MM.1S (cell line): ENCODE measurements around the gene ADRM1.

ENCODE experiments used
- DNase-seq: peaks from one replicate; pipeline ENCODE4 v3.0.0-alpha.2; 2015
- H2AFZ ChIP-seq: fragments of 300-600 bp; sonication (generic); 2 replicates; pipeline ENCODE4 v1.6.0; 2016; ENCODE audit warnings: antibody characterized with exemption, low read length
- H3F3A ChIP-seq: fragments of 300-600 bp; sonication (generic); 2 replicates; pipeline ENCODE4 v1.6.1; 2016; ENCODE audit warnings: mild to moderate bottlenecking, antibody characterized with exemption, low read length, moderate library complexity, mixed read lengths; ENCODE audit not compliant: insufficient read depth
- H3K27ac ChIP-seq: fragments of 300-600 bp; sonication (generic); 2 replicates; pipeline ENCODE4 v1.5.1; 2016; ENCODE audit warnings: mild to moderate bottlenecking, low read length
- H3K27me3 ChIP-seq: fragments of 300-600 bp; sonication (generic); replicated peaks from 2 replicates; pipeline ENCODE4 v1.6.0; 2016; ENCODE audit warnings: low read length; ENCODE audit not compliant: insufficient read depth
- H3K36me3 ChIP-seq: fragments of 300-600 bp; sonication (generic); replicated peaks from 2 replicates; pipeline ENCODE4 v1.6.1; 2016; ENCODE audit warnings: mild to moderate bottlenecking, low read length, mixed read lengths; ENCODE audit not compliant: insufficient read depth
- H3K4me1 ChIP-seq: fragments of 300-600 bp; sonication (generic); 2 replicates; pipeline ENCODE4 v1.6.1; 2016; ENCODE audit warnings: low read length, mixed read lengths
- H3K4me2 ChIP-seq: fragments of 300-600 bp; sonication (generic); 2 replicates; pipeline ENCODE4 v1.6.0; 2016; ENCODE audit warnings: low read depth, low read length
- H3K4me3 ChIP-seq: fragments of 300-600 bp; sonication (generic); 2 replicates; pipeline ENCODE4 v1.5.1; 2016; ENCODE audit warnings: low read length, mixed read lengths
- H3K79me2 ChIP-seq: fragments of 300-600 bp; sonication (generic); 2 replicates; pipeline ENCODE4 v1.6.1; 2016; ENCODE audit warnings: mixed run types, low read length, mixed read lengths
- H3K9ac ChIP-seq: fragments of 300-600 bp; sonication (generic); 2 replicates; pipeline ENCODE4 v1.6.1; 2016; ENCODE audit warnings: low read length, mixed read lengths
- H3K9me2 ChIP-seq: fragments of 300-600 bp; sonication (generic); replicated peaks from 2 replicates; pipeline ENCODE4 v1.6.1; 2016; ENCODE audit warnings: mild to moderate bottlenecking, low read length, mixed read lengths; ENCODE audit not compliant: insufficient read depth
- H3K9me3 ChIP-seq: fragments of 300-600 bp; sonication (generic); replicated peaks from 2 replicates; pipeline ENCODE4 v1.6.1; 2016; ENCODE audit warnings: mild to moderate bottlenecking, low read length, mixed read lengths; ENCODE audit not compliant: insufficient read depth
- H4K20me1 ChIP-seq: fragments of 300-600 bp; sonication (generic); 2 replicates; pipeline ENCODE4 v1.6.1; 2016; ENCODE audit warnings: mild to moderate bottlenecking, low read length, moderate library complexity, mixed read lengths; ENCODE audit not compliant: insufficient read depth
- CTCF ChIP-seq: fragments of 300-600 bp; sonication (generic); IDR thresholded peaks from 2 replicates; pipeline ENCODE4 v1.5.1; 2016; ENCODE audit warnings: antibody characterized with exemption, low read length, mixed read lengths
- EZH2 ChIP-seq: fragments of 300-600 bp; sonication (generic); optimal IDR thresholded peaks from 2 replicates; pipeline ENCODE3; 2017; ENCODE audit warnings: low read depth, mild to moderate bottlenecking, antibody characterized with exemption, low read length, mixed read lengths
- EZH2phosphoT487 ChIP-seq: fragments of 300-600 bp; sonication (generic); IDR thresholded peaks from 2 replicates; pipeline ENCODE4 v1.6.1; 2018; ENCODE audit warnings: antibody characterized with exemption, low read length

Gene ADRM1

GRCh38 chr20:62311832-62312661, 9.2 kb downstream of the ADRM1 start:
- no peak overlapping the region for H3K4me3 ChIP-seq
- no peaks in the 10 kb centered on the region for H4K20me1 ChIP-seq
- H2AFZ ChIP-seq = no peak overlapping the region
- DNase-seq = no peak
- H3K9me2 ChIP-seq = no peaks in the 10 kb centered on the region
- H3F3A ChIP-seq = no peaks in the 10 kb centered on the region
- H3K79me2 ChIP-seq = peaks cover 9% of the 10 kb centered on the region
- H3K36me3 ChIP-seq = no peaks in the 10 kb centered on the region; the same call in 1 of the 2 replicates
- H3K9me3 ChIP-seq = no peaks in the 10 kb centered on the region
- no peak overlapping the region for H3K4me2 ChIP-seq
- no peak overlapping the region for H3K9ac ChIP-seq
- H3K27me3 ChIP-seq = no peaks in the 10 kb centered on the region
- no peak for TF ChIP-seq CTCF
- no peak for TF ChIP-seq EZH2
- TF ChIP-seq EZH2phosphoT487 = no peak
- no peak overlapping the region for H3K27ac ChIP-seq
- no peaks in the 10 kb centered on the region for H3K4me1 ChIP-seq

- no peaks in the 10 kb centered on the region; the same call in 1 of the 2 replicates for H3K36me3 ChIP-seq
- H3K9me2 ChIP-seq = no peaks in the 10 kb centered on the region
- no peaks in the 10 kb centered on the region for H3K9me3 ChIP-seq
- no peaks in the 10 kb centered on the region for H4K20me1 ChIP-seq
- no peak for DNase-seq
- no peak overlapping the region for H3K4me2 ChIP-seq
- H3F3A ChIP-seq = no peaks in the 10 kb centered on the region
- H3K79me2 ChIP-seq = peaks cover 4% of the 10 kb centered on the region
- H3K27ac ChIP-seq = no peak overlapping the region
- no peaks in the 10 kb centered on the region for H3K27me3 ChIP-seq
- TF ChIP-seq EZH2phosphoT487 (no peak), EZH2 (no peak), CTCF (no peak)
- H3K4me1 ChIP-seq = no peaks in the 10 kb centered on the region
- H2AFZ ChIP-seq = no peak overlapping the region
- no peak overlapping the region for H3K9ac ChIP-seq
- no peak overlapping the region for H3K4me3 ChIP-seq
Measured at GRCh38 chr20:62312662-62312977, 9.8 kb downstream of the ADRM1 start.

GRCh38 chr20:62313021-62313420, 10.2 kb downstream of the ADRM1 start:
- Histone ChIP-seq H3K4me3 (no peak overlapping the region), H3K9me3 (no peaks in the 10 kb centered on the region), H3K4me1 (no peaks in the 10 kb centered on the region), H4K20me1 (no peaks in the 10 kb centered on the region), H3K4me2 (no peak overlapping the region), H3K36me3 (no peaks in the 10 kb centered on the region; the same call in 1 of the 2 replicates), H3F3A (no peaks in the 10 kb centered on the region), H3K27ac (no peak overlapping the region), H3K9me2 (no peaks in the 10 kb centered on the region), H3K27me3 (no peaks in the 10 kb centered on the region), H3K9ac (no peak overlapping the region), H2AFZ (no peak overlapping the region), H3K79me2 (peaks cover under 1% of the 10 kb centered on the region; the same call in 1 of the 2 replicates)
- no peak for DNase-seq
- TF ChIP-seq EZH2 = no peak
- no peak for TF ChIP-seq EZH2phosphoT487
- TF ChIP-seq CTCF = no peak
